HG03095 (cell line): ENCODE measurements around the gene STPG3.
"Not testable (repeated sequence)": the region's sequence is repeated elsewhere in the genome, so short reads cannot be mapped to it uniquely, and the experiment has no call there.

ENCODE experiments used
- ATAC-seq: cut with Tn5 transposase; IDR thresholded peaks from one replicate; pipeline ENCODE4 v1.9.1; 2021; ENCODE audit warnings: moderate library complexity; ENCODE audit not compliant: unreplicated experiment

STPG3 gene

GRCh38 chr9:137244486-137245449 is 6.3 kb upstream of the STPG3 start:
- no peak for ATAC-seq

GRCh38 chr9:137245450-137246421 is 5.3 kb upstream of the STPG3 start:
- no peak for ATAC-seq

GRCh38 chr9:137247135-137247915 is 3.8 kb upstream of the STPG3 start:
- no peak for ATAC-seq

GRCh38 chr9:137247916-137248175 is 3.2 kb upstream of the STPG3 start:
- ATAC-seq: no peak

- no peak for ATAC-seq
Measured at GRCh38 chr9:137250329-137251193, 525 bp upstream of the STPG3 start.

GRCh38 chr9:137251490-137252268 is 593 bp downstream of the STPG3 start:
- no peak for ATAC-seq

GRCh38 chr9:137252555-137253506 is 1.7 kb downstream of the STPG3 start:
- ATAC-seq: no peak

GRCh38 chr9:137253717-137254623 is 2.9 kb downstream of the STPG3 start:
- no peak for ATAC-seq

- peak; percentile 61 for ATAC-seq
Measured at GRCh38 chr9:137254624-137255447, 3.8 kb downstream of the STPG3 start, which contains the start of gene NELFB. Gene NELFB (plus strand): TSS chr9:137255327.

- no peak for ATAC-seq
Measured at GRCh38 chr9:137255448-137256114, 4.5 kb downstream of the STPG3 start.

GRCh38 chr9:137256362-137256761 is 5.3 kb downstream of the STPG3 start:
- ATAC-seq: no peak

- no peak for ATAC-seq
Measured at GRCh38 chr9:137256856-137257255, 5.8 kb downstream of the STPG3 start.

GRCh38 chr9:137262173-137262908 is 11.3 kb downstream of the STPG3 start:
- ATAC-seq: not testable (repeated sequence)

- no peak for ATAC-seq
Measured at GRCh38 chr9:137262909-137263285, 11.8 kb downstream of the STPG3 start.

- no peak for ATAC-seq
Measured at GRCh38 chr9:137263506-137263905, 12.4 kb downstream of the STPG3 start.
